PFSK-1 (cell line): Measurements from ENCODE around the gene RAPGEF2.

Source experiments
- POLR2AphosphoS5 ChIP-seq: IDR thresholded peaks from 2 replicates; pipeline ENCODE4 v1.6.1; 2012; ENCODE audit warnings: low read depth, mild to moderate bottlenecking, control low read depth, low read length, moderate library complexity
- TF ChIP-seq, protein P1 (sequence below), 2 experiments: IDR thresholded peaks; 2 replicates each; pipeline versions ENCODE4 v1.6.1 to v1.8.0; 2011 to 2012; ENCODE audit warnings: low read depth in 2 of 2, low read length in 2 of 2, control low read depth in 1 of 2, inconsistent platforms in 1 of 2, mild to moderate bottlenecking in 1 of 2, moderate library complexity in 1 of 2; ENCODE audit not compliant: insufficient read depth in 1 of 2

DNA sequence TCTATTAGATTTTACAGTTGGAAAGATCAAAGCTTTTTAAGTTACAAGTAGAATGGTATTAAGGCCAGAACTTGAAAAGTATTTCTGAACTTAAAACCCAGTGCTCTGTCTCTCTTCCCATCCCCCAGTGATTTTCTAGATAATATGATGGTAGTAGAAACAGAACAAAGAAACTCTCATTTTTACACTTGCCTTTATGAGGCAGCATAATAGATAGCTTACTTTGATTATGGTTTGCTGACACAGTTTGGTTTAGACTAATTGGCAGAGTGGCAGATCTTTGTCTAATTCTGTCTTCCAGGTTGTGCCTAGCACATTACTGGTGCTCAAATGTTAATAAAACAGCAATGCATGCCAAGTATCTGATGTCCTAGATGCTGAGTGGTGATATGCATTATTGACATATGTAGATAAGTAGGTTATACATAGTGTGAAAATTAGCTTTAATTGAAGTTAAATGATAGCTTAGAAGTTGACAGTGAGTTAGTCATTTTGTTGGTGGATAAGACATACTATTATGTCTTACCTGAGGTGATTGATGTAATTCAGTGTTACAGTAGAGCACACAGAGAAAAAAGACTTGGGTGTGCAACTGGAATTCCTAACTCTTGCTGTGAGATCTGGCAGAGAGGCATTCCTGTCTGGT lies 4.3 kb upstream of the RAPGEF2 start:
- TF ChIP-seq, protein P1, sequence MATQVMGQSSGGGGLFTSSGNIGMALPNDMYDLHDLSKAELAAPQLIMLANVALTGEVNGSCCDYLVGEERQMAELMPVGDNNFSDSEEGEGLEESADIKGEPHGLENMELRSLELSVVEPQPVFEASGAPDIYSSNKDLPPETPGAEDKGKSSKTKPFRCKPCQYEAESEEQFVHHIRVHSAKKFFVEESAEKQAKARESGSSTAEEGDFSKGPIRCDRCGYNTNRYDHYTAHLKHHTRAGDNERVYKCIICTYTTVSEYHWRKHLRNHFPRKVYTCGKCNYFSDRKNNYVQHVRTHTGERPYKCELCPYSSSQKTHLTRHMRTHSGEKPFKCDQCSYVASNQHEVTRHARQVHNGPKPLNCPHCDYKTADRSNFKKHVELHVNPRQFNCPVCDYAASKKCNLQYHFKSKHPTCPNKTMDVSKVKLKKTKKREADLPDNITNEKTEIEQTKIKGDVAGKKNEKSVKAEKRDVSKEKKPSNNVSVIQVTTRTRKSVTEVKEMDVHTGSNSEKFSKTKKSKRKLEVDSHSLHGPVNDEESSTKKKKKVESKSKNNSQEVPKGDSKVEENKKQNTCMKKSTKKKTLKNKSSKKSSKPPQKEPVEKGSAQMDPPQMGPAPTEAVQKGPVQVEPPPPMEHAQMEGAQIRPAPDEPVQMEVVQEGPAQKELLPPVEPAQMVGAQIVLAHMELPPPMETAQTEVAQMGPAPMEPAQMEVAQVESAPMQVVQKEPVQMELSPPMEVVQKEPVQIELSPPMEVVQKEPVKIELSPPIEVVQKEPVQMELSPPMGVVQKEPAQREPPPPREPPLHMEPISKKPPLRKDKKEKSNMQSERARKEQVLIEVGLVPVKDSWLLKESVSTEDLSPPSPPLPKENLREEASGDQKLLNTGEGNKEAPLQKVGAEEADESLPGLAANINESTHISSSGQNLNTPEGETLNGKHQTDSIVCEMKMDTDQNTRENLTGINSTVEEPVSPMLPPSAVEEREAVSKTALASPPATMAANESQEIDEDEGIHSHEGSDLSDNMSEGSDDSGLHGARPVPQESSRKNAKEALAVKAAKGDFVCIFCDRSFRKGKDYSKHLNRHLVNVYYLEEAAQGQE (IDR thresholded peaks at IDR 0.05; ENCODE audit: insufficient read depth in 1 of 2, low read depth in 2 of 2, low read length in 2 of 2): no peak
- TF ChIP-seq POLR2AphosphoS5: no peak
